Measurements from ENCODE around the gene ESRRA.

ESRRA gene

DNA sequence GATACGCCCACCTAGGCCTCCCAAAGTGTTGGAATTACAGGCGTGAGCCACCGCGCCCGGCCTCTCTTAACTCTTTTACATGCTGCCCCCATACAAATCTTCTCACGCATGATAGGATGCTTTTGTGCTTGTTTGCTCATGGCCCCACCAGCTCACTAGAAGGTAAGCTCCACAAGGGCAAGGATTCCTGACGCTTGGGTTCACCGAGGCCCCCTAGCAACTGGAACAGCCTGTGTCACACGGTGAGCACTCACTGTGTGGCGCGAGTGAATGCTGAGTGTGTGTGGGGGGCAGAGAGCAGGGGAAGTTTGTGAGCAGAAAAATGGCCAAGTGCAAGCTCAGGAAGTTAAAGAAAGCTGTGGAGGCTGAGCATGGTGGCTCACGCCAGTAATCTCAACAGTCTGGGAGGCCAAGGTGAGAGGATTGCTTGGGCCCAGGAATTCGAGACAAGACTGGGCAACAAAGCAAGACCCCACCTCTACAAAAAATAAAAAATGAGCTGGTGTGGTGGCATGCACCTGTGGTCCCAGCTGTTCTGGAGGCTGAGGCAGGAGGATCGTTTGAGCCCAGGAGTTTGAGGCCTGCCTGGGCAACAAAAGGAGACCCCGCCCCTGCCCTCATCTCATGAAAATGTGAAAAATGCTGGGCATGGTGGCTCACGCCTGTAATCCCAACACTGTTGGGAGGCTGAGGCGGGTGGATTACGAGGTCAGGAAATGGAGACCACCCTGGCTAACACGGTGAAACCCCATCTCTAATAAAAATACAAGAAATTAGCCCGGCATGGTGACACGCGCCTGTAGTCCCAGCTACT is 23.2 kb upstream of the ESRRA start:
- no peak overlapping the region for H3K4me3 ChIP-seq (ENCODE audit: low read depth, low read length)

GRCh38 chr11:64283092-64283491 is 22.2 kb upstream of the ESRRA start:
- no peak for DNase-seq (ENCODE audit: low read depth, low spot score)
- H3K4me3 ChIP-seq (ENCODE audit: low read depth, low read length), result no peak overlapping the region
- in situ Hi-C loops (cut with HindIII; ENCODE audit: low sequenced_read_pairs), result no loop called here
- TF ChIP-seq, protein P1, sequence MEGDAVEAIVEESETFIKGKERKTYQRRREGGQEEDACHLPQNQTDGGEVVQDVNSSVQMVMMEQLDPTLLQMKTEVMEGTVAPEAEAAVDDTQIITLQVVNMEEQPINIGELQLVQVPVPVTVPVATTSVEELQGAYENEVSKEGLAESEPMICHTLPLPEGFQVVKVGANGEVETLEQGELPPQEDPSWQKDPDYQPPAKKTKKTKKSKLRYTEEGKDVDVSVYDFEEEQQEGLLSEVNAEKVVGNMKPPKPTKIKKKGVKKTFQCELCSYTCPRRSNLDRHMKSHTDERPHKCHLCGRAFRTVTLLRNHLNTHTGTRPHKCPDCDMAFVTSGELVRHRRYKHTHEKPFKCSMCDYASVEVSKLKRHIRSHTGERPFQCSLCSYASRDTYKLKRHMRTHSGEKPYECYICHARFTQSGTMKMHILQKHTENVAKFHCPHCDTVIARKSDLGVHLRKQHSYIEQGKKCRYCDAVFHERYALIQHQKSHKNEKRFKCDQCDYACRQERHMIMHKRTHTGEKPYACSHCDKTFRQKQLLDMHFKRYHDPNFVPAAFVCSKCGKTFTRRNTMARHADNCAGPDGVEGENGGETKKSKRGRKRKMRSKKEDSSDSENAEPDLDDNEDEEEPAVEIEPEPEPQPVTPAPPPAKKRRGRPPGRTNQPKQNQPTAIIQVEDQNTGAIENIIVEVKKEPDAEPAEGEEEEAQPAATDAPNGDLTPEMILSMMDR (IDR thresholded peaks at IDR 0.05; ENCODE audit: low read depth, low read length), result no peak

More for the DNA sequence above, 23.2 kb upstream of the ESRRA start:
- DNase-seq (ENCODE audit: low read depth, low spot score), result no peak
- in situ Hi-C loops (cut with HindIII; ENCODE audit: low sequenced_read_pairs), result no loop called here
- TF ChIP-seq, protein P1 (IDR thresholded peaks at IDR 0.05; ENCODE audit: low read depth, low read length), result no peak

DNA sequence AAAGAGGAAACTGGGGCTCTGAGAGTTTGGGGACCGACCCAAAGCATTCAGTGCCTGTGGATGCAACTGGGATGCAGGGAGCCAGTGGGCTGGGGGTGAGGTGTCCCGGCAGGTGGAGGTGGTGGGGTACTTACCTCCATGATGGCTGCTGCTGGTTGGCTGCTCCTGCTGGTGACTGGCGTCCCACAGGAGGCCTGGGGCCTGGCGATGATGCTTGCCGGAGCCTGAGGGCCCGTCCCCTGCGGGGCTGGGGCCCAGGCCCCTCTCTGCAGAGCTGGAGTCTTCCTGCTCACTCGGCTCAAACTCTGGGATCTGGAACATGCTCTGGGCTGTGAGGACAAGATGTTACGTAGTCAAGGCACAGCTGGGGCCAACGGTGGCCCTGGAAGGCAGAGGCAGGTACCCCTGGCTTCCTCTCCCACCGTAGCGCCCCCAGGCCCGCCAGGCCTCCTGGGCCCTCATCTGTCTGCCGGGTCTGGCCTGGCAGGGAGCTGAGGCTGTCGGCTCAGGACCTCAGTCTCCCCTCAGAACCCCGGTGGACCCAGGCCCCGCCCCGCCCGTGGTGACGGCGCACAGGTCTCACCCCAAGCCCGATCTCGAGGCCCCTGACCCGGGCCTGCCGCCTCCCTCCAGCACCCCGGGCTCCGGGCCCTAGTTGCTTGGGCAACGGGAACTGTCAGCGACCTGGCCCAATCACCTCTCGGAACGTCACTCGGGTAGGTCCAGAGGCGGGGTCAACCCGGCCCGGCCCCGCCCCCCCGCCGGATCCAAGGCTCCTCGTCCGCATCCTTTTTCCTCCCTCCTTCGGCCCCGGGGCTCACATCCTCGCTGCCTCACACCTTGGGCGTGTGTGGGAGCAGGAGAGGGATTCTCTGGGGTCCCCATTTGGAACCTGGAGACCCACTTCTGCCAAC is 21.0 kb upstream of the ESRRA start, which contains the start of gene BAD:
BAD (minus strand) TSS at position 618 of the 914 bp plus-strand sequence; CDS start at position 321, 297 bp downstream.
- in situ Hi-C loops (cut with HindIII; ENCODE audit: low sequenced_read_pairs), result no loop called here
- DNase-seq (ENCODE audit: low read depth, low spot score), result peak; percentile 90
- TF ChIP-seq, protein P1 (IDR thresholded peaks at IDR 0.05; ENCODE audit: low read depth, low read length), result no peak
- peak within 1 kb of the TSS; percentile 71 for H3K4me3 ChIP-seq (ENCODE audit: low read depth, low read length)

GRCh38 chr11:64284962-64285884 is 20.1 kb upstream of the ESRRA start, which contains the start of gene GPR137:
TSS of gene GPR137 (plus strand) at chr11:64285848. CDS start at chr11:64286525, 677 bp downstream.
- TF ChIP-seq, protein P1 (IDR thresholded peaks at IDR 0.05; ENCODE audit: low read depth, low read length), result no peak
- DNase-seq (ENCODE audit: low read depth, low spot score), result peak; percentile 65
- H3K4me3 ChIP-seq (ENCODE audit: low read depth, low read length), result peak within 1 kb of the TSS; percentile 71
- in situ Hi-C loops (cut with HindIII; ENCODE audit: low sequenced_read_pairs), result no loop called here

GRCh38 chr11:64285885-64286800 is 19.2 kb upstream of the ESRRA start:
- no peak for DNase-seq (ENCODE audit: low read depth, low spot score)
- H3K4me3 ChIP-seq (ENCODE audit: low read depth, low read length), result peak overlapping the region; percentile 71
- in situ Hi-C loops (cut with HindIII; ENCODE audit: low sequenced_read_pairs), result no loop called here
- TF ChIP-seq, protein P1 (IDR thresholded peaks at IDR 0.05; ENCODE audit: low read depth, low read length), result no peak
